H9 (cell line): ENCODE measurements around the gene SH3RF3. TPM values are rescaled to one million over a fixed set of nuclear protein-coding genes. Genes with fewer than 3 reads are reported as not detected.

Source experiments
- DNase-seq: peaks from one replicate; pipeline ENCODE4 v3.0.0-alpha.2; 2017
- H2AFZ ChIP-seq: one replicate; pipeline ENCODE4 v1.6.1; 2013; ENCODE audit warnings: mild to moderate bottlenecking, low read length, control low read depth, moderate library complexity
- H2AK5ac ChIP-seq: 2 replicates; pipeline ENCODE4 v1.6.1; 2013; ENCODE audit warnings: low read length, control low read depth, mixed read lengths; ENCODE audit not compliant: insufficient read length
- H2BK120ac ChIP-seq: one replicate; pipeline ENCODE4 v1.6.1; 2013; ENCODE audit warnings: low read depth, mild to moderate bottlenecking, low read length, control low read depth, inconsistent platforms; ENCODE audit not compliant: poor library complexity, severe bottlenecking
- H2BK12ac ChIP-seq: 2 replicates; pipeline ENCODE4 v1.6.1; 2013; ENCODE audit warnings: low read length, control low read depth, mixed read lengths, low read depth; ENCODE audit not compliant: insufficient read length
- H2BK15ac ChIP-seq: 2 replicates; pipeline ENCODE4 v1.6.1; 2013; ENCODE audit warnings: low read depth, low read length, control low read depth
- H2BK20ac ChIP-seq: one replicate; pipeline ENCODE4 v1.6.1; 2013; ENCODE audit warnings: low read depth, mild to moderate bottlenecking, low read length, control low read depth, inconsistent platforms; ENCODE audit not compliant: poor library complexity, severe bottlenecking
- H2BK5ac ChIP-seq: 2 replicates; pipeline ENCODE4 v1.6.1; 2013; ENCODE audit warnings: low read length, control low read depth, mixed read lengths; ENCODE audit not compliant: insufficient read length
- H3K14ac ChIP-seq: 2 replicates; pipeline ENCODE4 v1.6.1; 2013; ENCODE audit warnings: low read length, control low read depth; ENCODE audit not compliant: insufficient read depth
- H3K18ac ChIP-seq: 2 replicates; pipeline ENCODE4 v1.6.1; 2013; ENCODE audit warnings: low read depth, mild to moderate bottlenecking, mixed read lengths, low read length, control low read depth; ENCODE audit not compliant: insufficient read length
- H3K23ac ChIP-seq: 2 replicates; pipeline ENCODE4 v1.6.1; 2013; ENCODE audit warnings: low read length, control low read depth, mixed read lengths, low read depth; ENCODE audit not compliant: insufficient read length
- H3K23me2 ChIP-seq: 2 replicates; pipeline ENCODE4 v1.6.1; 2013; ENCODE audit warnings: low read depth, mild to moderate bottlenecking, mixed read lengths, low read length, control low read depth; ENCODE audit not compliant: insufficient read length, poor library complexity, severe bottlenecking
- H3K27ac ChIP-seq: 2 replicates; pipeline ENCODE4 v1.5.1; 2013; ENCODE audit warnings: low read length, control low read depth, mixed read lengths, low read depth; ENCODE audit not compliant: insufficient read length
- H3K27me3 ChIP-seq: 2 replicates; pipeline ENCODE4 v1.6.1; 2013; ENCODE audit warnings: low read length, control low read depth, inconsistent platforms; ENCODE audit not compliant: insufficient read depth
- H3K4ac ChIP-seq: 2 replicates; pipeline ENCODE4 v1.6.1; 2013; ENCODE audit warnings: low read depth, mild to moderate bottlenecking, control low read depth, inconsistent platforms, low read length, moderate library complexity
- H3K4me1 ChIP-seq: 2 replicates; pipeline ENCODE4 v1.6.1; 2013; ENCODE audit warnings: low read length, control low read depth, inconsistent platforms; ENCODE audit not compliant: insufficient read depth
- H3K4me2 ChIP-seq: 2 replicates; pipeline ENCODE4 v1.6.1; 2013; ENCODE audit warnings: low read length, control low read depth, mixed read lengths; ENCODE audit not compliant: insufficient read length, insufficient read depth
- H3K56ac ChIP-seq: 2 replicates; pipeline ENCODE4 v1.6.1; 2013; ENCODE audit warnings: low read depth, mild to moderate bottlenecking, mixed read lengths, low read length, control low read depth; ENCODE audit not compliant: insufficient read length
- H3K79me1 ChIP-seq: 2 replicates; pipeline ENCODE4 v1.6.1; 2013; ENCODE audit warnings: low read depth, mild to moderate bottlenecking, moderate library complexity, low read length, control low read depth, inconsistent platforms; ENCODE audit not compliant: insufficient read depth, poor library complexity, severe bottlenecking
- H3K79me2 ChIP-seq: 2 replicates; pipeline ENCODE4 v1.6.1; 2013; ENCODE audit warnings: low read length, control low read depth, inconsistent platforms; ENCODE audit not compliant: insufficient read depth
- H3K9ac ChIP-seq: 2 replicates; pipeline ENCODE4 v1.6.1; 2013; ENCODE audit warnings: low read length, control low read depth, mixed read lengths; ENCODE audit not compliant: insufficient read length; ENCODE audit errors: extremely low read depth
- H3K9me3 ChIP-seq: one replicate; pipeline ENCODE4 v1.6.1; 2013; ENCODE audit warnings: low read depth, low read length, inconsistent platforms; ENCODE audit not compliant: control insufficient read depth
- H3T11ph ChIP-seq: one replicate; pipeline ENCODE4 v1.6.1; 2013; ENCODE audit warnings: mild to moderate bottlenecking, low read length, control low read depth, inconsistent platforms
- H4K20me1 ChIP-seq: one replicate; pipeline ENCODE4 v1.6.1; 2013; ENCODE audit not compliant: control insufficient read depth, insufficient read length, insufficient read depth
- H4K5ac ChIP-seq: 2 replicates; pipeline ENCODE4 v1.6.1; 2013; ENCODE audit warnings: low read depth, mild to moderate bottlenecking, mixed read lengths, low read length, control low read depth; ENCODE audit not compliant: insufficient read length
- H4K8ac ChIP-seq: replicated peaks from 2 replicates; pipeline ENCODE4 v1.6.1; 2013; ENCODE audit warnings: low read length, control low read depth, mixed read lengths, low read depth; ENCODE audit not compliant: insufficient read length
- H4K91ac ChIP-seq: 2 replicates; pipeline ENCODE4 v1.6.1; 2013; ENCODE audit warnings: low read depth, mild to moderate bottlenecking, moderate library complexity, mixed read lengths, low read length, control low read depth; ENCODE audit not compliant: insufficient read length
- H3K27ac Mint-ChIP-seq, 3 experiments: 2 replicates in 2 of 3; 3 replicates in 1 of 3; pipeline ENCODE4 v1.8.0; 2020 to 2021; ENCODE audit warnings: mixed read lengths in 3 of 3, mild to moderate bottlenecking in 1 of 3, moderate library complexity in 1 of 3
- H3K27me3 Mint-ChIP-seq: 2 replicates; pipeline ENCODE4 v1.8.0; 2021; ENCODE audit warnings: low read depth, mild to moderate bottlenecking, moderate library complexity, mixed read lengths
- H3K36me3 Mint-ChIP-seq, 3 experiments: 2 replicates in 2 of 3; 3 replicates in 1 of 3; pipeline ENCODE4 v1.8.0; 2020 to 2021; ENCODE audit warnings: low read depth in 3 of 3, mixed read lengths in 3 of 3; ENCODE audit not compliant: insufficient read depth in 1 of 3
- H3K4me1 Mint-ChIP-seq, 2 experiments: 2 replicates each; pipeline ENCODE4 v1.8.0; 2020; ENCODE audit warnings: mixed read lengths in 2 of 2
- H3K4me3 Mint-ChIP-seq, 2 experiments: 2 replicates in 1 of 2; 3 replicates in 1 of 2; pipeline ENCODE4 v1.8.0; 2020 to 2021; ENCODE audit warnings: mild to moderate bottlenecking in 2 of 2, mixed read lengths in 2 of 2, moderate library complexity in 1 of 2
- H3K9me3 Mint-ChIP-seq, 2 experiments: 2 replicates in 1 of 2; 3 replicates in 1 of 2; pipeline ENCODE4 v1.8.0; 2020; ENCODE audit warnings: mild to moderate bottlenecking in 2 of 2, mixed read lengths in 2 of 2, moderate library complexity in 1 of 2
- CTCF ChIP-seq: fragments of 200-600 bp; sonication (generic); conservative IDR thresholded peaks from 3 replicates; pipeline ENCODE4 v1.8.0; 2021; ENCODE audit warnings: antibody characterized with exemption, mild to moderate bottlenecking
- WGBS: extraction: QIAGEN DNeasy Blood & Tissue Kit; methylation state at CpG from one replicate; pipeline ENCODE4 v1.1.7; 2013; ENCODE audit warnings: missing lambda C conversion rate, low lambda C conversion rate, mixed read lengths; ENCODE audit not compliant: insufficient read length; ENCODE audit errors: extremely low coverage; 5-methylcytosine and 5-hydroxymethylcytosine counted together
- total RNA-seq: library from RNA; stranded (reverse); gene quantifications from 2 replicates; pipeline ENCODE4 v1.2.1, GENCODE V29; 2021

The SH3RF3 gene
- total RNA-seq, 1 experiment from 2014 or later = 0.46 TPM

- no peak overlapping the region for H2AK5ac ChIP-seq
- DNase-seq = peak; percentile 22
- H2AFZ ChIP-seq = no peak overlapping the region
- no peak overlapping the region for H2BK120ac ChIP-seq
- H3K18ac ChIP-seq = no peak overlapping the region
- no peaks in the 10 kb centered on the region for H3K9me3 ChIP-seq
- Mint-ChIP-seq H3K27ac (no peak overlapping the region), H3K4me1 (peaks cover 4 to 6% of the 10 kb centered on the region in 2 experiments), H3K9me3 (peaks cover 0 to 4% of the 10 kb centered on the region in 2 experiments; a peak in 1 of 5 replicates), H3K4me3 (no peak overlapping the region), H3K27me3 (no peaks in the 10 kb centered on the region), H3K36me3 (no peaks in the 10 kb centered on the region)
- no peak overlapping the region for H2BK12ac ChIP-seq
- H3K23me2 ChIP-seq = no peaks in the 10 kb centered on the region
- H3K27ac ChIP-seq = no peak overlapping the region
- no peak overlapping the region for H3K56ac ChIP-seq
- H2BK5ac ChIP-seq = no peak overlapping the region
- no peak for TF ChIP-seq CTCF
- H3K27me3 ChIP-seq = no peaks in the 10 kb centered on the region
- H4K20me1 ChIP-seq = peaks cover 3% of the 10 kb centered on the region
- no peak overlapping the region for H4K91ac ChIP-seq
- no CpG with 5 or more reads among the region's 2 CpGs for WGBS
- H4K5ac ChIP-seq = no peak overlapping the region
- H3K4ac ChIP-seq = no peak overlapping the region
- no peaks in the 10 kb centered on the region for H3K79me2 ChIP-seq
- no peaks in the 10 kb centered on the region for H3K79me1 ChIP-seq
- H3K14ac ChIP-seq = no peak overlapping the region
- H3K23ac ChIP-seq = no peak overlapping the region
- no peaks in the 10 kb centered on the region for H3K4me1 ChIP-seq
- no peak overlapping the region for H4K8ac ChIP-seq
- no peak overlapping the region for H3K9ac ChIP-seq
- no peak overlapping the region for H3K4me2 ChIP-seq
- H2BK20ac ChIP-seq = no peak overlapping the region
- no peak overlapping the region for H3T11ph ChIP-seq
- no peak overlapping the region for H2BK15ac ChIP-seq
Observed at GRCh38 chr2:109194620-109194937, 65.6 kb downstream of the SH3RF3 start.
